Lower leg skin (tissue), 4 donors: ENCODE data around the gene TUBGCP6. TPM values are rescaled to one million over a fixed set of nuclear protein-coding genes. Genes with fewer than 3 reads are reported as not detected.

Source experiments
- DNase-seq, 2 donors: peaks; one replicate each; pipeline ENCODE4 v3.0.0-alpha.2; 2019; ENCODE audit warnings: low spot score in 2 of 2
- H3K4me3 ChIP-seq: fragments of 200-600 bp; sonication (generic); 2 replicates; pipeline ENCODE4 v1.5.1; 2017; ENCODE audit warnings: mild to moderate bottlenecking, low read depth; ENCODE audit not compliant: poor library complexity, severe bottlenecking
- CTCF ChIP-seq, 3 donors: fragments of 450-650 bp; IDR thresholded peaks; one replicate each; pipeline ENCODE4 v1.5.1; 2016; ENCODE audit warnings: antibody characterized with exemption in 3 of 3, mild to moderate bottlenecking in 3 of 3, moderate library complexity in 2 of 3
- POLR2A ChIP-seq, 2 donors: fragments of 450-650 bp; IDR thresholded peaks; one replicate each; pipeline ENCODE4 v1.6.1; 2016 to 2017; ENCODE audit warnings: antibody characterized with exemption in 2 of 2, mild to moderate bottlenecking in 1 of 2, moderate library complexity in 1 of 2
- WGBS, 2 donors: methylation state at CpG; one replicate each; pipeline ENCODE4 v1.1.5; 2018; 5-methylcytosine and 5-hydroxymethylcytosine counted together
- intact Hi-C: fragments of 100-400 bp; cut with DNase I; formaldehyde crosslinking; loops from one replicate; pipeline ENCODE4 v1.15.0; 2023; ENCODE audit warnings: low total_unique reads
- total RNA-seq, 4 donors: library from RNA; depleted of rRNA; stranded (reverse); fragments of >200 nt; gene quantifications; one replicate each; pipeline ENCODE4 v1.1.0, GENCODE V29; 2016

Gene TUBGCP6
- total RNA-seq, 4 donors from 2014 or later, result 37.1 to 67.0 (median 52.5) TPM

- no peak for TF ChIP-seq POLR2A (IDR thresholded peaks at IDR 0.05)
- TF ChIP-seq CTCF (IDR thresholded peaks at IDR 0.05), result no peak
- DNase-seq, result no peak
- WGBS, 2 donors, result 87 to 93% methylated on average over 20 to 25 of the region's 34 CpGs
- no peak overlapping the region for H3K4me3 ChIP-seq
- intact Hi-C loops, result no loop called here
Observed at GRCh38 chr22:50285568-50286229, 40.9 kb upstream of the TUBGCP6 start.

- intact Hi-C loops, result no loop called here
- H3K4me3 ChIP-seq, result no peak overlapping the region
- TF ChIP-seq CTCF (IDR thresholded peaks at IDR 0.05) (no peak), POLR2A (IDR thresholded peaks at IDR 0.05) (no peak)
- DNase-seq, result no peak
- 89 to 92% methylated on average over 5 to 9 of the region's 13 CpGs for WGBS, 2 donors
Observed at GRCh38 chr22:50284479-50284878, 39.7 kb upstream of the TUBGCP6 start.

GRCh38 chr22:50283821-50284220, 39.0 kb upstream of the TUBGCP6 start:
- H3K4me3 ChIP-seq, result no peak overlapping the region
- WGBS, 2 donors, result 90 to 93% methylated on average over 25 to 30 of the region's 30 CpGs
- TF ChIP-seq CTCF (IDR thresholded peaks at IDR 0.05) (no peak), POLR2A (IDR thresholded peaks at IDR 0.05) (no peak)
- no peak for DNase-seq
- intact Hi-C loops, result no loop called here

- intact Hi-C loops, result no loop called here
- 52 to 64% methylated on average over 14 to 28 of the region's 45 CpGs for WGBS, 2 donors
- no peak for DNase-seq
Observed at GRCh38 chr22:50282361-50283155, 37.7 kb upstream of the TUBGCP6 start.

DNA sequence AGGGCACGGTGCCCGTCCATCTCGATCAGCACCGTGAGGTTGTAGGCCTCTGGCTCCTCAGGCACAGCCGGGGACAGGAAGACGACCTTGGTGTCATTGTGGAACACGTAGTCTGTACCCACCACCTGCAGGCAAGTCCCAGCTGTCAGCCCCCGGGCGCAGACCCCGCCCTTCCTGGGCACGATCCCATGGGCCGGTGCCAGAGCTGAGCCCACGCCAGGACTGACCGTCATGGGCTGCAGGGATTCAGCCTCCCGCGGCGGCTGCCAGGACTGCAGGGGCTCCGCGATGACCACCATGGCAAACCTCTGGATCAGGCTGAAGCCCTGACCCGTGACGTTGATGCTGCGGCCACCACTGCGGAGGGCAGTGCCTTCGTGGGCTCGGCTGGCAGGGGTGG, 37.1 kb upstream of the TUBGCP6 start:
- intact Hi-C loops, result no loop called here
- DNase-seq, result no peak
- H3K4me3 ChIP-seq, result no peak overlapping the region
- no peak for TF ChIP-seq POLR2A (IDR thresholded peaks at IDR 0.05)
- TF ChIP-seq CTCF (IDR thresholded peaks at IDR 0.05), result no peak
- WGBS, 2 donors, result 54 to 59% methylated on average over 12 to 17 of the region's 25 CpGs

More at GRCh38 chr22:50282361-50283155, 37.7 kb upstream of the TUBGCP6 start:
- TF ChIP-seq CTCF (IDR thresholded peaks at IDR 0.05), result no peak
- no peak for TF ChIP-seq POLR2A (IDR thresholded peaks at IDR 0.05)
- H3K4me3 ChIP-seq, result no peak overlapping the region
